Measurements from ENCODE around the gene PIEZO2.
"Not testable (repeated sequence)": the region's sequence is repeated elsewhere in the genome, so short reads cannot be mapped to it uniquely, and the experiment has no call there.

The PIEZO2 gene

DNA sequence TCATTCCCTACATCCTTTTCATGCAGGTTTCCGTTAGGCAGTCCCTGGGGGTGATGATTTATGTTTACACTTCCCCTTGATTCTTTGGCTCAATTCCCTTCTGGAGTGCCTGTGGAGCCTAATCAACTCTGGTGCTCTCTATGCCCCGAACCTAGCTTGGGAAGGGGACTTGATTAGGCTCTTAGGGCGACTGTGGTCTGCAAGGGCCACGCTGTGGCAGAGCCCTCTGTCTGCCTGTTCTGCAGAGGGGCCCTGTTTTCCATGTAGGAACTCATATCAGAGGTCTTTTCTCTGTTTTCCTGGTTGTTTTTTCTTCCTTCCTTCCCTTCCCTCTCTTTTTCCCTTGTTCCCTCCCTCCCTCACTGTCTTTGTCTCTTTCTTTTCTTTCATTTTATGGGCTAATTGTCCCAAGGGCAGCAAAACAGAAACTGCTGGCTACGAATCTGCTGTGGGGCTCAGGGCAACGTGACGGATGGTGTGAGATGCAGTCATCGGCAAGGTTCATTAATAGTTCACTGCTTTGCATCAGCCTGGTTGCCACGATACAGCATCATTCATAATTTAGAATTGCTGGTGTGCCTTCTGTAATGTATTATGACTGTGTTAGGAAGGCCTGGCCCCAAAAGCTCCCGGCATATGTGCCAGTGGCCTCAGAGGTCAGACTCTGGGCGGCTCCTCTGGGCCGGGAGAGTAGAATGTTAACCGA, 489.0 kb downstream of the PIEZO2 start:
- DNase-seq = no peak

- DNase-seq = no peak
These were observed 489.8 kb downstream of the PIEZO2 start for GRCh38 chr18:10659594-10659993.

DNA sequence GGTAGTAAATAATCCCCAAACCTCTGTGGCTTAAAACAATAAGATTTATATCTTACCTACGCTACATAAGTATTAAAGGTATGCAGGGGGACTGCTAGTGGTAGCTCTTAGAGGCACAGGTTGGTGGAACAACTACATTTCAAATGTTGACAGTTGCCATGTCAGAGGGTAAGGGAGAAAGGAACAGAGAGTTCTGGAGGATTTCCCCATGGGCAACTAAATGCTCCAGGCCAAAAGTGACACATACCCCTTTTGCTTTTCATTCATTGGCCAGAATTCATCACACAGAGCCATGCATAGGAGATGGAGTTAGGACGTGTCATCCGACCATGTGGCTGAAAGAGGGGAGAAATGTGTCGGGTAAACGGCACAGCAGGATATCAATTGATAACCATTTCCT, 490.4 kb downstream of the PIEZO2 start:
- no peak for DNase-seq

- DNase-seq = not testable (repeated sequence)
These were observed 505.4 kb downstream of the PIEZO2 start for GRCh38 chr18:10644003-10644402.

DNA sequence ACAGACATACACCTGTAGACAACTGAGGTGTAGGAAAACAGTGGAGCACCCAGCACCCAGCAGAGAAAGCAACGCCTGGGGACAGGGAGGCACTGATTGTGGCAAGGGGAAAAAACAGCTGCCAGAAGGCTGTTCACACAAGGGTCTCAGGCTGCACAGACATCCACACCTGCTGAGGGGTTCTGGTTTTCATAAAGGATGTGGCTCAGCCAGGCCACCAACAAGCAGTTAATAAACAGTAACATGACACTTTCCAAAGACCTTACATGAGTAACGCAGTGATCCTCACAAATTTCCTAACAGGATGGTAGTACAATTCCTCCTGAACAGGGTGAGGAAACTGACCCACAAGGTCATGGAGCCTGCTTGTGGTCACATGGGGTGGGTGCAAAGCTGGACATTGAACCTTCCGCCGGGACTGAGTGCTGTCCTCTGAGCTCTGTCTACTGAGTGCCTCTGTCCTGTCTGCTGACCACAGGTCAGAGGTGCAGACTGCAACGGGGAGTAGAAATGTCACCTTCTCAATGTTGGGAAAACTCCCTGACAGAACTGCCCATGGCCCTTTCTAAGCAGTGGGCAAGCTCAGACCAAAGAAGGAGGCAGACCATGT, 506.3 kb downstream of the PIEZO2 start:
- not testable (repeated sequence) for DNase-seq

DNA sequence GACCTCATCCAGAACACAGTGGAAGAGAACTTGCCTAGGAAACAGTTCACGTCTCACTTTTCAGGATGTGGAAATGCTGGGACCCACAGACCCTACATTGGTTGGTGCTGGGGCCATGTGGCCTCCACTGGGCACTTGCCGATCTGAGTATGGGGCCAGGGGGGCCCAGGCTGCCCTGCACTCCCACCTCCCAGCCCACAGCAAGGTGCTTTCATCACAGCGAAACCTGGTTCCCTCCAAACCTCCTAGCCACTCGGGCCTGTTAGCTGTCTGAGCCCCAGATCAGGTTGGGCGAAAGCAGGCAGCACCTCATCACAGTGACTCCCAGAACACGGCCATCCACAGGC, 510.9 kb downstream of the PIEZO2 start:
- DNase-seq = not testable (repeated sequence)

- not testable (repeated sequence) for DNase-seq
These were observed 511.4 kb downstream of the PIEZO2 start for GRCh38 chr18:10637858-10638538.

GRCh38 chr18:10629076-10629475, 520.3 kb downstream of the PIEZO2 start:
- DNase-seq = not testable (repeated sequence)

DNA sequence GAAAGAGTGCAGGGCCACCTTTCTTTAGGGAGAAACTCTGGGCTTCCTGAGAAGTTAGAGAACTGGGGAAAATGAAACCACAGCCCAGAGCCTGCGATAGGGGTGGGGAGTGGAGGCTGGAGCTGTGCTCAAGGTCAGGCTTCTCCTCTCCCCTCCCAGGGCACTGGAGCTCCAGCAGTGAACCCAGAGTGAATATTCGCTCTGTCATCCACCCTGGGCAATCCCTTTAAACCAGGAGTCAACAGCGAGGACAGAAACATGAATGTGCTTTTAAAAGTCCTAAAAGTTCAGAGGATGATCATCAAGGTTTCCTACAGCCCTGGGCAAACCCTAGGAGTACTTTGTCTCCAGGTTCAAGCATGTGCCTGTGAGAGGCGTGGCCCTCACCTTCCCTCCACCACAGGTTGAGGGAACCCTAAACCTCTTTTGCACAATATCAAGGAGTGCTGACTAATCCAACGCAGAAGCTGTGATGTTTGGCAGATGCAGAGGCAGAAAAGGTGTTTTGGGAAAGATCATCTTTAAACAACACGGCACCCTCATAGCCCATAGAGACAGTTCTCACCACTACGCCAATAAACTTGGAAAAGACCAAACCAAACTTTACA, 522.7 kb downstream of the PIEZO2 start:
- not testable (repeated sequence) for DNase-seq

GRCh38 chr18:10623606-10624005, 525.8 kb downstream of the PIEZO2 start:
- DNase-seq = not testable (repeated sequence)

- not testable (repeated sequence) for DNase-seq
These were observed 526.4 kb downstream of the PIEZO2 start for GRCh38 chr18:10622982-10623381.

GRCh38 chr18:10620670-10621329, 528.6 kb downstream of the PIEZO2 start:
- DNase-seq = not testable (repeated sequence)

Measured in NCI-H1417 treated with DMSO at 0.1 percent for 48 hours (cell line).